Keratinocyte (primary cell): ENCODE measurements around the gene KAT2B. TPM values are rescaled to one million over a fixed set of nuclear protein-coding genes. Genes with fewer than 3 reads are reported as not detected.
A peak's percentile ranks its signal among the peaks of the same experiment; 100 is the strongest.

Experiments used
- DNase-seq: peaks from one replicate; pipeline ENCODE4 v3.0.0-alpha.2; 2011; ENCODE audit warnings: low read depth, missing footprints, low spot score
- FAIRE-seq: peaks from 2 replicates; lab custom pipeline; 2011; peaks lifted over from hg19 to GRCh38; lab: Jason Lieb, UNC
- H2AFZ ChIP-seq: 2 replicates; pipeline ENCODE4 v1.6.0; 2012; ENCODE audit warnings: low read length, control low read depth, inconsistent platforms; ENCODE audit not compliant: control insufficient read depth
- H3K27ac ChIP-seq: 2 replicates; pipeline ENCODE4 v1.5.1; 2011; ENCODE audit warnings: low read length; ENCODE audit not compliant: control insufficient read depth, insufficient read depth
- H3K27me3 ChIP-seq: 3 replicates; pipeline ENCODE4 v1.6.0; 2011; ENCODE audit warnings: low read length; ENCODE audit not compliant: control insufficient read depth, insufficient read depth; ENCODE audit errors: extremely low read depth
- H3K36me3 ChIP-seq, 2 experiments: 2 replicates in 1 of 2; 3 replicates in 1 of 2; pipeline ENCODE4 v1.5.1; 2011; ENCODE audit warnings: low read length in 2 of 2, mild to moderate bottlenecking in 1 of 2; ENCODE audit not compliant: control insufficient read depth in 2 of 2, insufficient read depth in 2 of 2; ENCODE audit errors: extremely low read depth in 1 of 2
- H3K4me1 ChIP-seq: 3 replicates; pipeline ENCODE4 v1.5.1; 2011; ENCODE audit warnings: low read length; ENCODE audit not compliant: control insufficient read depth, insufficient read depth; ENCODE audit errors: extremely low read depth
- H3K4me2 ChIP-seq: 3 replicates; pipeline ENCODE4 v1.6.0; 2011; ENCODE audit warnings: low read depth, low read length; ENCODE audit not compliant: control insufficient read depth, insufficient read depth; ENCODE audit errors: extremely low read depth
- H3K4me3 ChIP-seq, 3 experiments: fragments of 200-600 bp in 1 of 3; sonication (generic) in 1 of 3; 2 replicates in 2 of 3; 3 replicates in 1 of 3; pipeline ENCODE4 v1.5.1; 2011 to 2016; ENCODE audit warnings: low read length in 3 of 3, mild to moderate bottlenecking in 3 of 3, control low read depth in 2 of 3, inconsistent platforms in 1 of 3, low read depth in 1 of 3, mixed read lengths in 1 of 3, mixed run types in 1 of 3, moderate library complexity in 1 of 3; ENCODE audit not compliant: control insufficient read depth in 2 of 3, insufficient read depth in 2 of 3; ENCODE audit errors: extremely low read depth in 1 of 3
- H3K79me2 ChIP-seq: 2 replicates; pipeline ENCODE4 v1.6.0; 2012; ENCODE audit warnings: low read length; ENCODE audit not compliant: control insufficient read depth, insufficient read depth
- H3K9ac ChIP-seq: 3 replicates; pipeline ENCODE4 v1.6.0; 2011; ENCODE audit warnings: low read length; ENCODE audit not compliant: control insufficient read depth, insufficient read depth; ENCODE audit errors: extremely low read depth
- H3K9me1 ChIP-seq: 3 replicates; pipeline ENCODE4 v1.6.0; 2011; ENCODE audit warnings: low read length; ENCODE audit not compliant: control insufficient read depth, insufficient read depth; ENCODE audit errors: extremely low read depth
- H3K9me3 ChIP-seq: 2 replicates; pipeline ENCODE4 v1.5.1; 2012; ENCODE audit warnings: low read depth, low read length; ENCODE audit not compliant: control insufficient read depth
- H4K20me1 ChIP-seq: 3 replicates; pipeline ENCODE4 v1.6.0; 2011; ENCODE audit warnings: low read length; ENCODE audit not compliant: control insufficient read depth, insufficient read depth; ENCODE audit errors: extremely low read depth
- CTCF ChIP-seq, 3 experiments: IDR thresholded peaks in 1 of 3; conservative IDR thresholded peaks in 1 of 3; optimal IDR thresholded peaks in 1 of 3; 2 replicates in 2 of 3; 3 replicates in 1 of 3; pipeline versions ENCODE3 to v1.5.1; 2011; ENCODE audit warnings: low read length in 3 of 3, mild to moderate bottlenecking in 3 of 3, moderate library complexity in 2 of 3, control low read depth in 1 of 3, inconsistent platforms in 1 of 3; ENCODE audit not compliant: insufficient read depth in 2 of 3; ENCODE audit errors: extremely low read depth in 1 of 3
- EZH2 ChIP-seq: IDR thresholded peaks from one replicate; pipeline ENCODE4 v1.6.1; 2012; ENCODE audit warnings: inconsistent platforms, mild to moderate bottlenecking, low read length, moderate library complexity
- dilution Hi-C: fragments of 300-500 bp; cut with MboI; formaldehyde crosslinking; loops from one replicate; pipeline ENCODE4 v1.7.0; 2020; ENCODE audit warnings: low sequenced_read_pairs; ENCODE audit not compliant: extremely low pct_ligation_motif_present
- polyA plus RNA-seq, 5 experiments: library from polyadenylated mRNA; depleted of rRNA in 3 of 5; stranded (reverse) in 3 of 5; stranded (forward) in 1 of 5; unstranded in 1 of 5; fragments of >200 nt; gene quantifications; 1 replicate in 1 of 5; 2 replicates in 3 of 5; 3 replicates in 1 of 5; pipeline versions ENCODE4 v1.2.1 to v1.2.3, GENCODE V29; 2011 to 2012; ENCODE audit warnings: missing spikeins in 2 of 5, low read depth in 1 of 5, low replicate concordance in 1 of 5

Gene KAT2B
- polyA plus RNA-seq, 1 donor (not counting 4 experiments of a cell fraction or from before 2014, with no cell fraction given) = 4.6 TPM

- dilution Hi-C loops = no loop called here
- no peak overlapping the region for H2AFZ ChIP-seq
- no peaks in the 10 kb centered on the region for H3K79me2 ChIP-seq
- no peaks in the 10 kb centered on the region for H3K27me3 ChIP-seq
- no peak overlapping the region for H3K4me3 ChIP-seq
- no peaks in the 10 kb centered on the region for H3K9me1 ChIP-seq
- no peak for TF ChIP-seq CTCF (optimal IDR thresholded peaks at IDR 0.05 in 1 of 3, IDR thresholded peaks at IDR 0.05 in 1 of 3, conservative IDR thresholded peaks at IDR 0.05 in 1 of 3; ENCODE audit: extremely low read depth in 1 of 3, insufficient read depth in 2 of 3, low read length in 3 of 3)
- no peak for TF ChIP-seq EZH2
- H3K4me2 ChIP-seq = no peak overlapping the region
- DNase-seq (no peak), FAIRE-seq (no peak)
- no peak overlapping the region for H3K9ac ChIP-seq
- no peaks in the 10 kb centered on the region for H4K20me1 ChIP-seq
- peaks cover 9% of the 10 kb centered on the region for H3K4me1 ChIP-seq
- H3K27ac ChIP-seq = no peak overlapping the region
- no peaks in the 10 kb centered on the region for H3K9me3 ChIP-seq
- H3K36me3 ChIP-seq = no peaks in the 10 kb centered on the region
These were observed 8.0 kb downstream of the KAT2B start for GRCh38 chr3:20047976-20048883.

DNA sequence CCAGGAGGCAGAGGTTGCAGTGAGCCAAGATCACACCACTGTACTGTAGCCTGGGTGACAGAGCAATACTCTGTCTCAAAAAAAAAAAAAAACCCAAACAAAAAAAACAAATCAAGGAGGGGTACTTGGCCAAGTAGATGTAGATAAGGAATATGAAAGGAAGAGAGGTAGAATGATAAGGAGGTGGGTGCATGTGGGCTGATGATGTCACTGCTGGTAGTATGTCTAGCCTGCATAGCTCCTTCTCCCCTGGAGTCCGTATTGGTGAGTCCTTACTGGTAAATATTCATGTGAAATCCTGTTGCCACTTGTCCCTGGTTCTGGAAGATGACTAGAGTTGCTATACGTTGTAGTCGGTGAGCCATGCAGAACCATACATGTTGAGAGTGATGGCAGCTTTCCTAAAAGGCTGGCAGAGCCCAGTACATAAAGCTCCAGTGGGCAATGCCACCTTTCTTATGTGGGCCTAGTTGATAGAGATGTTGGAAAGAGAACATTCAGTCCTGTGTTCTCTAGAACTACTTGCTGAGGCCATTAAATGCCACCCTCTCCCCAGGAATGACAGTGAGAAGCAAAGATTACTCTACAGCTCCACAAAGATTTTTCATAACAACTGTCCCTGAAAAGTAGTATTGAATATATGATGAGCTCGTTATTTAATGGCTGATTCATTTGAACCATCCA is 11.0 kb downstream of the KAT2B start:
- peaks cover 27% of the 10 kb centered on the region for H3K4me1 ChIP-seq
- FAIRE-seq (peak; percentile 73), DNase-seq (peak; percentile 78)
- no peaks in the 10 kb centered on the region for H3K9me3 ChIP-seq
- H2AFZ ChIP-seq = no peak overlapping the region
- no peaks in the 10 kb centered on the region for H3K36me3 ChIP-seq
- H3K27ac ChIP-seq = no peak overlapping the region
- no peak overlapping the region for H3K9ac ChIP-seq
- H4K20me1 ChIP-seq = no peaks in the 10 kb centered on the region
- H3K27me3 ChIP-seq = no peaks in the 10 kb centered on the region
- H3K4me3 ChIP-seq = no peak overlapping the region
- H3K79me2 ChIP-seq = no peaks in the 10 kb centered on the region
- no peak for TF ChIP-seq CTCF (optimal IDR thresholded peaks at IDR 0.05 in 1 of 3, IDR thresholded peaks at IDR 0.05 in 1 of 3, conservative IDR thresholded peaks at IDR 0.05 in 1 of 3; ENCODE audit: extremely low read depth in 1 of 3, insufficient read depth in 2 of 3, low read length in 3 of 3)
- H3K4me2 ChIP-seq = peak overlapping the region; percentile 3
- H3K9me1 ChIP-seq = no peaks in the 10 kb centered on the region
- dilution Hi-C loops = no loop called here
